Endothelial cell of umbilical vein (primary cell): Measurements from ENCODE around the gene PTCH1. TPM values are rescaled to one million over a fixed set of nuclear protein-coding genes. Genes with fewer than 3 reads are reported as not detected.

Experiments
- BruUV-seq: library from RNA; stranded (reverse); fragments of 400-500 nt; replicated peaks from 2 replicates; lab custom pipeline; 2021; lab: Mats Ljungman, UMichigan
- CTCF ChIA-PET: fragments of 300-600, 350-600 bp; sonication (Branson Sonifier 250); formaldehyde crosslinking; loops from one replicate; lab custom pipeline; 2021; ENCODE audit warnings: antibody characterized with exemption, inconsistent platforms; lab: Charles Lee
- POLR2A ChIA-PET: fragments of 300-600, 350-600 bp; sonication (Branson Sonifier 250); formaldehyde crosslinking; loops from one replicate; lab custom pipeline; 2021; ENCODE audit warnings: antibody characterized with exemption, inconsistent platforms; lab: Charles Lee
- DNase-seq: peaks from one replicate; pipeline ENCODE4 v3.0.0-alpha.2; 2011; ENCODE audit warnings: low read depth, low spot score
- FAIRE-seq: peaks from 2 replicates; lab custom pipeline; 2011; peaks lifted over from hg19 to GRCh38; lab: Jason Lieb, UNC
- H2AFZ ChIP-seq: 2 replicates; pipeline ENCODE4 v1.6.0; 2012; ENCODE audit warnings: low read depth, low read length, control low read depth, inconsistent platforms
- H3K27ac ChIP-seq: 2 replicates; pipeline ENCODE4 v1.5.1; 2011; ENCODE audit warnings: low read depth, mild to moderate bottlenecking, control low read depth, low read length, moderate library complexity; ENCODE audit not compliant: insufficient read depth
- H3K27me3 ChIP-seq, 2 experiments: 2 replicates each; pipeline versions ENCODE4 v1.6.0 to v1.6.1; 2011; ENCODE audit warnings: low read length in 2 of 2, mixed read lengths in 1 of 2; ENCODE audit not compliant: control insufficient read depth in 2 of 2, insufficient read depth in 2 of 2
- H3K36me3 ChIP-seq, 2 experiments: 2 replicates in 1 of 2; 3 replicates in 1 of 2; pipeline ENCODE4 v1.5.1; 2011; ENCODE audit warnings: low read length in 2 of 2, mild to moderate bottlenecking in 1 of 2, moderate library complexity in 1 of 2; ENCODE audit not compliant: control insufficient read depth in 2 of 2, insufficient read depth in 2 of 2; ENCODE audit errors: extremely low read depth in 1 of 2
- H3K4me1 ChIP-seq: 3 replicates; pipeline ENCODE4 v1.5.1; 2011; ENCODE audit warnings: mild to moderate bottlenecking, low read length; ENCODE audit not compliant: control insufficient read depth, insufficient read depth; ENCODE audit errors: extremely low read depth
- H3K4me2 ChIP-seq: 2 replicates; pipeline ENCODE4 v1.6.1; 2011; ENCODE audit warnings: low read length, control low read depth, mixed read lengths; ENCODE audit not compliant: insufficient read depth
- H3K4me3 ChIP-seq, 3 experiments: fragments of 200-600 bp in 1 of 3; sonication (generic), shearing (Covaris generic) in 1 of 3; replicated peaks in 1 of 3; 2 replicates each; pipeline ENCODE4 v1.5.1; 2011 to 2016; ENCODE audit warnings: control low read depth in 3 of 3, low read length in 3 of 3, mild to moderate bottlenecking in 2 of 3, inconsistent platforms in 1 of 3, low read depth in 1 of 3, moderate library complexity in 1 of 3; ENCODE audit not compliant: insufficient read depth in 1 of 3
- H3K79me2 ChIP-seq: 2 replicates; pipeline ENCODE4 v1.6.0; 2012; ENCODE audit warnings: low read length, inconsistent platforms; ENCODE audit not compliant: control insufficient read depth, insufficient read depth
- H3K9ac ChIP-seq: replicated peaks from 2 replicates; pipeline ENCODE3; 2011; ENCODE audit warnings: low read length, control low read depth; ENCODE audit not compliant: insufficient read depth; ENCODE audit errors: extremely low read depth
- H3K9me1 ChIP-seq: replicated peaks from 3 replicates; pipeline ENCODE4 v1.6.0; 2011; ENCODE audit warnings: mild to moderate bottlenecking, low read length; ENCODE audit not compliant: control insufficient read depth, insufficient read depth; ENCODE audit errors: extremely low read depth
- H3K9me3 ChIP-seq: replicated peaks from 2 replicates; pipeline ENCODE4 v1.5.1; 2012; ENCODE audit warnings: low read length, inconsistent platforms; ENCODE audit not compliant: control insufficient read depth, insufficient read depth
- H4K20me1 ChIP-seq: replicated peaks from 2 replicates; pipeline ENCODE3; 2011; ENCODE audit warnings: mild to moderate bottlenecking, low read length; ENCODE audit not compliant: control insufficient read depth, insufficient read depth; ENCODE audit errors: extremely low read depth
- CTCF ChIP-seq, 2 donors: IDR thresholded peaks; 1 replicate in 1 of 2; 2 replicates in 1 of 2; pipeline ENCODE4 v1.5.1; 2011; ENCODE audit warnings: low read length in 2 of 2, mild to moderate bottlenecking in 2 of 2, moderate library complexity in 2 of 2, control low read depth in 1 of 2, inconsistent platforms in 1 of 2, low read depth in 1 of 2; ENCODE audit not compliant: insufficient read depth in 1 of 2; ENCODE audit errors: extremely low read depth in 1 of 2
- EZH2 ChIP-seq: IDR thresholded peaks from 2 replicates; pipeline ENCODE4 v1.6.1; 2012; ENCODE audit warnings: borderline replicate concordance, low read depth, mild to moderate bottlenecking, moderate library complexity, low read length, inconsistent platforms; ENCODE audit not compliant: severe bottlenecking
- FOS ChIP-seq: IDR thresholded peaks from 2 replicates; pipeline ENCODE4 v1.6.1; 2011; ENCODE audit warnings: mild to moderate bottlenecking, low read length, moderate library complexity, borderline replicate concordance; ENCODE audit not compliant: insufficient read depth
- GATA2 ChIP-seq: IDR thresholded peaks from 2 replicates; pipeline ENCODE4 v1.7.0; 2011; ENCODE audit warnings: low read depth, mild to moderate bottlenecking, moderate library complexity, mixed read lengths, low read length; ENCODE audit not compliant: insufficient read length, insufficient read depth
- JUN ChIP-seq: IDR thresholded peaks from 2 replicates; pipeline ENCODE4 v1.6.1; 2011; ENCODE audit warnings: borderline replicate concordance, low read depth; ENCODE audit not compliant: insufficient read length, insufficient read depth
- MAX ChIP-seq: IDR thresholded peaks from 2 replicates; pipeline ENCODE4 v1.6.1; 2011; ENCODE audit not compliant: insufficient read depth, insufficient read length
- MYC ChIP-seq: IDR thresholded peaks from one replicate; pipeline ENCODE4 v1.6.1; 2011; ENCODE audit warnings: mild to moderate bottlenecking, low read depth, low read length
- POLR2A ChIP-seq: IDR thresholded peaks from 2 replicates; pipeline ENCODE4 v1.6.1; 2012; ENCODE audit warnings: low read depth, mild to moderate bottlenecking, control low read depth, low read length
- POLR2AphosphoS5 ChIP-seq: IDR thresholded peaks from 2 replicates; pipeline ENCODE4 v1.6.1; 2012; ENCODE audit warnings: low read depth, mild to moderate bottlenecking, control low read depth, low read length, moderate library complexity; ENCODE audit not compliant: insufficient read depth
- dilution Hi-C: fragments of 300-500 bp; cut with MboI; formaldehyde crosslinking; loops from one replicate; pipeline ENCODE4 v1.15.0; 2019; ENCODE audit warnings: low sequenced_read_pairs; ENCODE audit not compliant: extremely low pct_ligation_motif_present
- intact Hi-C: fragments of 100-400 bp; cut with micrococcal nuclease; formaldehyde crosslinking; loops from one replicate; pipeline ENCODE4 v1.10.0; 2022
- polyA plus RNA-seq, 4 experiments: library from polyadenylated mRNA; depleted of rRNA in 3 of 4; stranded (reverse) in 3 of 4; unstranded in 1 of 4; fragments of >200 nt; gene quantifications; 2 replicates each; pipeline versions ENCODE4 v1.2.1 to v1.2.3, GENCODE V29; 2011 to 2012; ENCODE audit warnings: missing spikeins in 1 of 4
- total RNA-seq: library from RNA; stranded (reverse); gene quantifications from 2 replicates; pipeline ENCODE4 v1.2.3, GENCODE V29; 2021

Gene PTCH1
- total and polyA plus RNA-seq, 2 donors (not counting 3 experiments of a cell fraction or from before 2014, with no cell fraction given) = 3.9 to 12.1 TPM

GRCh38 chr9:95434116-95435073 is 82.4 kb downstream of the PTCH1 start:
- H3K4me2 ChIP-seq = no peak overlapping the region
- no peaks in the 10 kb centered on the region for H3K36me3 ChIP-seq
- H3K4me1 ChIP-seq = no peaks in the 10 kb centered on the region
- ChIA-PET CTCF (no interaction called here), POLR2A (no interaction called here)
- BruUV-seq = no TSS peak
- no peaks in the 10 kb centered on the region for H4K20me1 ChIP-seq
- FAIRE-seq (no peak), DNase-seq (no peak)
- H3K27ac ChIP-seq = no peak overlapping the region
- TF ChIP-seq JUN (no peak), POLR2AphosphoS5 (no peak), MYC (no peak), CTCF (IDR thresholded peaks at IDR 0.05; ENCODE audit: extremely low read depth in 1 of 2, insufficient read depth in 1 of 2, low read depth in 1 of 2, low read length in 2 of 2) (no peak), GATA2 (no peak), MAX (no peak), EZH2 (no peak), FOS (no peak), POLR2A (no peak)
- no peak overlapping the region for H2AFZ ChIP-seq
- no peak overlapping the region for H3K9ac ChIP-seq
- intact Hi-C loops (no loop called here), dilution Hi-C loops (no loop called here)
- H3K27me3 ChIP-seq = no peaks in the 10 kb centered on the region
- no peaks in the 10 kb centered on the region for H3K79me2 ChIP-seq
- H3K9me3 ChIP-seq = no peaks in the 10 kb centered on the region
- no peaks in the 10 kb centered on the region for H3K9me1 ChIP-seq
- H3K4me3 ChIP-seq = no peak overlapping the region
